HFFc6 (cell line): ENCODE measurements around the gene DOCK3. TPM values are rescaled to one million over a fixed set of nuclear protein-coding genes. Genes with fewer than 3 reads are reported as not detected.

ENCODE experiments used
- DNase-seq: peaks from one replicate; pipeline ENCODE4 v3.0.0-alpha.2; 2018
- H3K27ac Mint-ChIP-seq: 2 replicates; pipeline ENCODE4 v1.8.0; 2020; ENCODE audit warnings: mild to moderate bottlenecking, mixed read lengths
- H3K27me3 Mint-ChIP-seq: 2 replicates; pipeline ENCODE4 v1.8.0; 2021; ENCODE audit warnings: mild to moderate bottlenecking, moderate library complexity, mixed read lengths; ENCODE audit not compliant: insufficient read depth
- H3K36me3 Mint-ChIP-seq: 2 replicates; pipeline ENCODE4 v1.8.0; 2021; ENCODE audit warnings: low read depth, mixed read lengths
- H3K4me1 Mint-ChIP-seq: 2 replicates; pipeline ENCODE4 v1.8.0; 2020; ENCODE audit warnings: low read depth, mixed read lengths
- H3K4me3 Mint-ChIP-seq: 2 replicates; pipeline ENCODE4 v1.8.0; 2020; ENCODE audit warnings: mild to moderate bottlenecking, moderate library complexity, mixed read lengths
- H3K9me3 Mint-ChIP-seq: 2 replicates; pipeline ENCODE4 v1.8.0; 2020; ENCODE audit warnings: mild to moderate bottlenecking, mixed read lengths
- CTCF ChIP-seq: fragments of 200-600 bp; sonication (generic); IDR thresholded peaks from 2 replicates; pipeline ENCODE4 v1.5.0; 2021; ENCODE audit warnings: antibody characterized with exemption, mild to moderate bottlenecking
- total RNA-seq, 6 experiments: library from RNA; stranded (reverse); fragmentation: NEBNext Ultra II Directional; extraction: Animal tissue kit (Norgen Biotek cat#: 25700); gene quantifications; 2 replicates in 1 of 6; 3 replicates in 5 of 6; pipeline ENCODE4 v1.2.3, GENCODE V29; 2021

The DOCK3 gene
- total RNA-seq, 6 experiments from 2014 or later = 0.14 to 0.26 (median 0.22) TPM

GRCh38 chr3:51393564-51393963 is 718.8 kb downstream of the DOCK3 start:
- no peak for TF ChIP-seq CTCF
- peaks cover 50% of the 10 kb centered on the region for H3K4me1 Mint-ChIP-seq

GRCh38 chr3:51394541-51394940 is 719.8 kb downstream of the DOCK3 start:
- peak overlapping the region; percentile 22 for H3K27ac Mint-ChIP-seq
- no peaks in the 10 kb centered on the region for H3K9me3 Mint-ChIP-seq

More at GRCh38 chr3:51393564-51393963, 718.8 kb downstream of the DOCK3 start:
- peak overlapping the region; percentile 33; the same call in 1 of the 2 replicates for H3K27ac Mint-ChIP-seq
- no peak overlapping the region for H3K4me3 Mint-ChIP-seq
- peaks cover 35% of the 10 kb centered on the region for H3K36me3 Mint-ChIP-seq
- DNase-seq = no peak
- peaks cover 3% of the 10 kb centered on the region; the same call in 1 of the 2 replicates for H3K27me3 Mint-ChIP-seq
- no peaks in the 10 kb centered on the region for H3K9me3 Mint-ChIP-seq

GRCh38 chr3:51395493-51396213 is 720.9 kb downstream of the DOCK3 start:
- Mint-ChIP-seq H3K36me3 (peaks cover 27% of the 10 kb centered on the region), H3K9me3 (no peaks in the 10 kb centered on the region), H3K4me1 (peaks cover 36% of the 10 kb centered on the region), H3K27me3 (peaks cover 3% of the 10 kb centered on the region; the same call in 1 of the 2 replicates), H3K27ac (peak overlapping the region; percentile 32), H3K4me3 (no peak overlapping the region)
- no peak for TF ChIP-seq CTCF
- no peak for DNase-seq

More at GRCh38 chr3:51394541-51394940, 719.8 kb downstream of the DOCK3 start:
- H3K27me3 Mint-ChIP-seq = peaks cover 3% of the 10 kb centered on the region; the same call in 1 of the 2 replicates
- H3K4me1 Mint-ChIP-seq = peaks cover 40% of the 10 kb centered on the region
- H3K4me3 Mint-ChIP-seq = peak overlapping the region; percentile 16
- TF ChIP-seq CTCF = no peak
- H3K36me3 Mint-ChIP-seq = peaks cover 27% of the 10 kb centered on the region
- DNase-seq = no peak

- H3K36me3 Mint-ChIP-seq = peaks cover 27% of the 10 kb centered on the region
- no peak for DNase-seq
Measured at GRCh38 chr3:51396401-51396800, 721.7 kb downstream of the DOCK3 start.

GRCh38 chr3:51397392-51397791 is 722.7 kb downstream of the DOCK3 start:
- Mint-ChIP-seq H3K9me3 (no peaks in the 10 kb centered on the region), H3K36me3 (peaks cover 30% of the 10 kb centered on the region), H3K4me1 (peaks cover 35% of the 10 kb centered on the region), H3K27ac (peak overlapping the region; percentile 45), H3K4me3 (no peak overlapping the region), H3K27me3 (peaks cover 3% of the 10 kb centered on the region; the same call in 1 of the 2 replicates)
- no peak for DNase-seq
- no peak for TF ChIP-seq CTCF

More at GRCh38 chr3:51396401-51396800, 721.7 kb downstream of the DOCK3 start:
- H3K4me1 Mint-ChIP-seq = peaks cover 35% of the 10 kb centered on the region
- no peaks in the 10 kb centered on the region for H3K9me3 Mint-ChIP-seq
- peak overlapping the region; percentile 32 for H3K27ac Mint-ChIP-seq
- no peak for TF ChIP-seq CTCF
- H3K4me3 Mint-ChIP-seq = no peak overlapping the region
- peaks cover 3% of the 10 kb centered on the region; the same call in 1 of the 2 replicates for H3K27me3 Mint-ChIP-seq
